Astrocyte (in vitro differentiated cells and primary cell): ENCODE measurements around the gene MS4A10. TPM values are rescaled to one million over a fixed set of nuclear protein-coding genes. Genes with fewer than 3 reads are reported as not detected.
A peak's percentile ranks its signal among the peaks of the same experiment; 100 is the strongest.

Experiments
- DNase-seq: peaks from one replicate; pipeline ENCODE4 v3.0.0-alpha.2; 2010; ENCODE audit warnings: low read depth
- FAIRE-seq: peaks from 2 replicates; lab custom pipeline; 2011; peaks lifted over from hg19 to GRCh38; lab: Jason Lieb, UNC
- H2AFZ ChIP-seq: 2 replicates; pipeline ENCODE4 v1.6.0; 2012; ENCODE audit warnings: low read depth, low read length, inconsistent platforms
- H3K27ac ChIP-seq: 2 replicates; pipeline ENCODE4 v1.5.1; 2011; ENCODE audit warnings: low read depth, low read length, inconsistent platforms
- H3K27me3 ChIP-seq: 2 replicates; pipeline ENCODE4 v1.6.0; 2011; ENCODE audit warnings: low read length, inconsistent platforms; ENCODE audit not compliant: insufficient read depth
- H3K36me3 ChIP-seq: 2 replicates; pipeline ENCODE4 v1.5.1; 2011; ENCODE audit warnings: low read length, inconsistent platforms; ENCODE audit not compliant: insufficient read depth
- H3K4me1 ChIP-seq: 2 replicates; pipeline ENCODE4 v1.5.1; 2011; ENCODE audit warnings: low read length, inconsistent platforms; ENCODE audit not compliant: insufficient read depth
- H3K4me2 ChIP-seq: 2 replicates; pipeline ENCODE4 v1.6.0; 2012; ENCODE audit warnings: low read length, inconsistent platforms
- H3K4me3 ChIP-seq: 2 replicates; pipeline ENCODE4 v1.5.1; 2011; ENCODE audit warnings: low read depth, mild to moderate bottlenecking, low read length, inconsistent platforms; ENCODE audit not compliant: insufficient read depth
- H3K79me2 ChIP-seq: 2 replicates; pipeline ENCODE4 v1.6.0; 2012; ENCODE audit warnings: mild to moderate bottlenecking, low read length, inconsistent platforms; ENCODE audit not compliant: insufficient read depth
- H3K9ac ChIP-seq: 2 replicates; pipeline ENCODE4 v1.6.0; 2012; ENCODE audit warnings: mild to moderate bottlenecking, low read length, inconsistent platforms
- H3K9me3 ChIP-seq: 2 replicates; pipeline ENCODE4 v1.5.1; 2012; ENCODE audit warnings: low read depth, mild to moderate bottlenecking, low read length, inconsistent platforms; ENCODE audit not compliant: insufficient read depth
- H4K20me1 ChIP-seq: 2 replicates; pipeline ENCODE4 v1.6.0; 2012; ENCODE audit warnings: low read length, inconsistent platforms; ENCODE audit not compliant: insufficient read depth
- H3K27ac Mint-ChIP-seq: one replicate; pipeline ENCODE4 v1.8.0; 2021; ENCODE audit warnings: mild to moderate bottlenecking, mixed read lengths; ENCODE audit not compliant: unreplicated experiment
- H3K27me3 Mint-ChIP-seq: one replicate; pipeline ENCODE4 v1.8.0; 2021; ENCODE audit warnings: low read depth, mixed read lengths; ENCODE audit not compliant: unreplicated experiment
- H3K36me3 Mint-ChIP-seq: one replicate; pipeline ENCODE4 v1.8.0; 2021; ENCODE audit warnings: low read depth, mixed read lengths; ENCODE audit not compliant: unreplicated experiment
- H3K4me1 Mint-ChIP-seq: one replicate; pipeline ENCODE4 v1.8.0; 2021; ENCODE audit warnings: low read depth, mixed read lengths; ENCODE audit not compliant: unreplicated experiment
- H3K4me3 Mint-ChIP-seq: one replicate; pipeline ENCODE4 v1.8.0; 2021; ENCODE audit warnings: mild to moderate bottlenecking, moderate library complexity, mixed read lengths; ENCODE audit not compliant: unreplicated experiment
- H3K9me3 Mint-ChIP-seq: one replicate; pipeline ENCODE4 v1.8.0; 2021; ENCODE audit warnings: mild to moderate bottlenecking, mixed read lengths; ENCODE audit not compliant: unreplicated experiment
- CTCF ChIP-seq: IDR thresholded peaks from 2 replicates; pipeline ENCODE4 v1.5.1; 2011; ENCODE audit warnings: low read depth, mild to moderate bottlenecking, inconsistent platforms, low read length, moderate library complexity; ENCODE audit not compliant: insufficient read depth
- EZH2 ChIP-seq: IDR thresholded peaks from 2 replicates; pipeline ENCODE4 v1.6.1; 2012; ENCODE audit warnings: mild to moderate bottlenecking, low read length, inconsistent platforms; ENCODE audit not compliant: insufficient read depth
- total RNA-seq: library from RNA; stranded (reverse); gene quantifications from 2 replicates; pipeline ENCODE4 v1.2.1, GENCODE V29; 2021

MS4A10 gene
- total RNA-seq, 1 donor from 2014 or later = not detected

DNA sequence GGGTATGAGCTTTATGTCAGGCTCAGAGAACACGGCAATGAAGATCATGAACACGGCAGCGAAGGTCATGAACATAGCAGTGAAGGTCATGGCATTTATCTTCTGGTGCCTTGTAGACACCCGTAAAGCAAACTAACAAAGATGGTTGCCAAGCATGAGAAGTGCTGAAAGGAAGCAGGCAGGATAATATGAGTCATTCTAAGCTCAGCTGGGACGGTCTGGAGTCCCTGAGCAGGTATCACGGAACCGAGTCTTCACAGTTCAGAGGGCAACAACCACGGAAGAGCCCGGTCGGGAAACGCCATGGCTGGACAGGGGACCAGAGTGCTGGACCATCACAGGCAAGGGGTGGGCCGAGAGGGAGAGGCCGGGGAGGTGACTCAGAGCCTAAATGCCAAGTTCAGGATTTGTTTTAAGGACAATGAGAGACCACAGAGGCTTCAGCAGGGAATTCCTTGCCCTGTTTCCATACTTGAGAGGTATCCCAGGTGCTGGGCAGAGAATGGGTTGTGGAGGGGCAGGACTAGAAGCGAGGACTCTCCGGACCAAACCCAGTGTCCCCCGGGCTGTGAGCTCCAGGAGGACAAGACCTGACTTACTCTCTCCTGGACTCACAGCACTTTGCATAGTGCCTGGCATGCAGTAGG lies 13.1 kb upstream of the MS4A10 start:
- Histone ChIP-seq H3K9ac (no peak overlapping the region), H3K4me3 (no peak overlapping the region), H3K9me3 (no peaks in the 10 kb centered on the region), H3K36me3 (no peaks in the 10 kb centered on the region), H3K79me2 (no peaks in the 10 kb centered on the region), H4K20me1 (no peaks in the 10 kb centered on the region), H3K27ac (no peak overlapping the region), H3K4me1 (peaks cover 8% of the 10 kb centered on the region), H3K4me2 (no peak overlapping the region), H2AFZ (no peak overlapping the region), H3K27me3 (no peaks in the 10 kb centered on the region)
- DNase-seq (no peak), FAIRE-seq (no peak)
- Mint-ChIP-seq H3K27me3 (peaks cover 5% of the 10 kb centered on the region), H3K9me3 (peaks cover 2% of the 10 kb centered on the region), H3K4me1 (peaks cover 12% of the 10 kb centered on the region), H3K27ac (peak overlapping the region; percentile 0), H3K4me3 (no peak overlapping the region), H3K36me3 (no peaks in the 10 kb centered on the region)
- TF ChIP-seq CTCF (no peak), EZH2 (no peak)

DNA sequence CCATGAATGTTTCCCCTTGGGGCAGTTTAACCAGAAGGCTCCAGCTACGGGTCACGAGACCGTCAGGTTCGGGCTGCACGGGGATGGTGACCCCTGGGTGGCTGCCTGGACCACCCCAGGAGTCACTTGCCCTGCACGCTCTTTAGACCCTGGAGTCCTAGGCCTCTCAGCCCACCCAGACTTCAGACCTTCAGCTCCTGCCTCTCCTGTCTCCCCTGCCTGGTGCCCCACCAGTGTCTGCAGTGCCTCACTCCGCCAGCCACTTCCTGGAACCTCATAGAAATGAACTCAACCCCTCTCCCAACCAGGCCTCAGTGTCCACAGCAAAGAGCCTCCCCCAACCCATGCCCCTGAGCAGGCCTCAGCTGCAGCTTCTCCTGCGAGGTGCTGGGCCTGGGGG lies 12.5 kb upstream of the MS4A10 start:
- no peak overlapping the region for H2AFZ ChIP-seq
- DNase-seq = no peak
- Mint-ChIP-seq H3K4me1 (peaks cover 19% of the 10 kb centered on the region), H3K36me3 (no peaks in the 10 kb centered on the region), H3K9me3 (no peaks in the 10 kb centered on the region), H3K27me3 (peaks cover 3% of the 10 kb centered on the region), H3K4me3 (no peak overlapping the region), H3K27ac (no peak overlapping the region)
- TF ChIP-seq EZH2 = no peak
- no peak for TF ChIP-seq CTCF
- no peak overlapping the region for H3K4me3 ChIP-seq
- no peaks in the 10 kb centered on the region for H3K79me2 ChIP-seq
- H3K4me1 ChIP-seq = peaks cover 15% of the 10 kb centered on the region
- no peak overlapping the region for H3K27ac ChIP-seq
- H3K36me3 ChIP-seq = no peaks in the 10 kb centered on the region
- H3K27me3 ChIP-seq = no peaks in the 10 kb centered on the region
- H4K20me1 ChIP-seq = no peaks in the 10 kb centered on the region
- no peak overlapping the region for H3K9ac ChIP-seq
- no peak overlapping the region for H3K4me2 ChIP-seq
- no peak for FAIRE-seq
- no peaks in the 10 kb centered on the region for H3K9me3 ChIP-seq

GRCh38 chr11:60774726-60775125 lies 10.4 kb upstream of the MS4A10 start:
- Histone ChIP-seq H2AFZ (no peak overlapping the region), H4K20me1 (no peaks in the 10 kb centered on the region), H3K4me3 (no peak overlapping the region), H3K27ac (no peak overlapping the region), H3K4me1 (peaks cover 17% of the 10 kb centered on the region), H3K9ac (no peak overlapping the region), H3K36me3 (no peaks in the 10 kb centered on the region), H3K27me3 (no peaks in the 10 kb centered on the region), H3K4me2 (no peak overlapping the region), H3K9me3 (no peaks in the 10 kb centered on the region), H3K79me2 (no peaks in the 10 kb centered on the region)
- peaks cover 21% of the 10 kb centered on the region for H3K4me1 Mint-ChIP-seq
- H3K27me3 Mint-ChIP-seq = peaks cover 3% of the 10 kb centered on the region
- no peaks in the 10 kb centered on the region for H3K9me3 Mint-ChIP-seq
- DNase-seq (no peak), FAIRE-seq (no peak)
- no peak overlapping the region for H3K4me3 Mint-ChIP-seq
- TF ChIP-seq CTCF (no peak), EZH2 (no peak)
- H3K36me3 Mint-ChIP-seq = no peaks in the 10 kb centered on the region
- H3K27ac Mint-ChIP-seq = no peak overlapping the region
